PC-3 (cell line): ENCODE data around the gene EPO.

Source experiments
- EZH2phosphoT487 ChIP-seq: fragments of 300-600 bp; sonication (generic); IDR thresholded peaks from 2 replicates; pipeline ENCODE4 v1.6.1; 2018; ENCODE audit warnings: mild to moderate bottlenecking, antibody characterized with exemption, low read length, borderline replicate concordance
- TF ChIP-seq, protein P1 (sequence below): fragments of 300-600 bp; sonication (generic); conservative IDR thresholded peaks from 2 replicates; pipeline ENCODE4 v1.5.1; 2017; ENCODE audit warnings: antibody characterized with exemption, low read depth, mild to moderate bottlenecking, low read length

DNA sequence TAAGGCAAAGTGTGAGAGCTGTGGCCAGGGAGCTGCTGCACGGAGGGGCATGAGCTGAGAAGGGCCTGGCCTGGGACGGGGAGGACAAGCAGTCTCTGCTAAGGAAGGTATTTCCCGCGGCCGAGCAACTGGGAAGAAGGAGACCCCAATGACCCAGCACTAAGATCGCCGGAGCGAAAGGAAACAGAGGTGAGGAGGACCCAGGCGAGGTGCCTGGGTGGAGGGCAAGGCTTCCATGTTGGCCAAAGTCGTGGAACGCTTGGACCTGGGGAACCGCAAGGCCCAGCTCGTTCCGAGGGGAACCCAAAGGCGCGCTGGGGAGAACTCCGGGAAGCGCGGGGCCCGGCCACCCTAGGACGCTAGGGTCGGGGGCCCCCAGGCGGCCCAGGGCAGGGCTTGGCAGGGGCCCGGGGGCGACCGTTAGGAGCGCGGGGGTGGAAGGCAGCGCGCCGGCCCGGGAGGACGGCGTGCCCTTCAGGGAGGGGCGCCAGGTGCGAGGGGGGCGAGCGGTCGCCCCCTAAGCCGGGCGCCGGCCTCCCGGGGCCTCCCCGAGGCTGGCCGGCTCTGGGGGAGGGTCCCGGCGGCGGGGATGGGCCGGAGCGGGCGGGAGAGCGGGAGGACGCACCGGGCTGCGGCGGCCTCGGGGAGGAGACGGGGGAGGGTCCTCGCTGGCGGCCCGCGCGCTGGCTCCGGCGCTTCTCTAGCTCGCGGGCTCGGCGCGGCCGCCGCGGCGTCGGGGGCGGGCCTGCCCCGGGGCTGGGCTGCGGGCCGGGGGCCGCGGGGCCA lies 26.8 kb upstream of the EPO start:
- TF ChIP-seq, protein P1, sequence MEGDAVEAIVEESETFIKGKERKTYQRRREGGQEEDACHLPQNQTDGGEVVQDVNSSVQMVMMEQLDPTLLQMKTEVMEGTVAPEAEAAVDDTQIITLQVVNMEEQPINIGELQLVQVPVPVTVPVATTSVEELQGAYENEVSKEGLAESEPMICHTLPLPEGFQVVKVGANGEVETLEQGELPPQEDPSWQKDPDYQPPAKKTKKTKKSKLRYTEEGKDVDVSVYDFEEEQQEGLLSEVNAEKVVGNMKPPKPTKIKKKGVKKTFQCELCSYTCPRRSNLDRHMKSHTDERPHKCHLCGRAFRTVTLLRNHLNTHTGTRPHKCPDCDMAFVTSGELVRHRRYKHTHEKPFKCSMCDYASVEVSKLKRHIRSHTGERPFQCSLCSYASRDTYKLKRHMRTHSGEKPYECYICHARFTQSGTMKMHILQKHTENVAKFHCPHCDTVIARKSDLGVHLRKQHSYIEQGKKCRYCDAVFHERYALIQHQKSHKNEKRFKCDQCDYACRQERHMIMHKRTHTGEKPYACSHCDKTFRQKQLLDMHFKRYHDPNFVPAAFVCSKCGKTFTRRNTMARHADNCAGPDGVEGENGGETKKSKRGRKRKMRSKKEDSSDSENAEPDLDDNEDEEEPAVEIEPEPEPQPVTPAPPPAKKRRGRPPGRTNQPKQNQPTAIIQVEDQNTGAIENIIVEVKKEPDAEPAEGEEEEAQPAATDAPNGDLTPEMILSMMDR, result no peak
- no peak for TF ChIP-seq EZH2phosphoT487
